ENCODE data around the gene SYT10. TPM values are rescaled to one million over a fixed set of nuclear protein-coding genes. Genes with fewer than 3 reads are reported as not detected.
"Not testable (repeated sequence)": the region's sequence is repeated elsewhere in the genome, so short reads cannot be mapped to it uniquely, and the experiment has no call there.

Gene SYT10
- polyA plus RNA-seq, 1 of the 3 experiments (the other 2 are of a cell fraction): not detected

DNA sequence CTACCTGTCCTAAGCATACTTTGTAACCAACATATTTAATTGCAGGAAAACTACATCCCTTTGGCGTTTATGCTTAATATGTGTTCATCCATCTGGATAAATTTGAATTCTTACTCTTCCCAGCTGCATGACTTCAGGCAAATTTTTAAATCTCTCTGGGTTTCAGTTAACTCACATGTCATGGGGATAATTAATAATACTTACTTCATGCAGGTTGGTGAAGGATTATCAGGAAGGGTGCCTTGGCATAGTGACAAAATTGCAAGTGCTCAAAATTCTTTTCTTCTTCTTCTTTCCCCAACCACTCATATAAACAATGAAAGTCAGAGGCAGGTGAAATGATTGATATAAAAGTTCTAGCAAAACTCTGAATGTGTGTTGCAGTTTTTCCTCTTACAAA lies 15.9 kb downstream of the SYT10 start (continued):
- TF ChIP-seq, protein P1, sequence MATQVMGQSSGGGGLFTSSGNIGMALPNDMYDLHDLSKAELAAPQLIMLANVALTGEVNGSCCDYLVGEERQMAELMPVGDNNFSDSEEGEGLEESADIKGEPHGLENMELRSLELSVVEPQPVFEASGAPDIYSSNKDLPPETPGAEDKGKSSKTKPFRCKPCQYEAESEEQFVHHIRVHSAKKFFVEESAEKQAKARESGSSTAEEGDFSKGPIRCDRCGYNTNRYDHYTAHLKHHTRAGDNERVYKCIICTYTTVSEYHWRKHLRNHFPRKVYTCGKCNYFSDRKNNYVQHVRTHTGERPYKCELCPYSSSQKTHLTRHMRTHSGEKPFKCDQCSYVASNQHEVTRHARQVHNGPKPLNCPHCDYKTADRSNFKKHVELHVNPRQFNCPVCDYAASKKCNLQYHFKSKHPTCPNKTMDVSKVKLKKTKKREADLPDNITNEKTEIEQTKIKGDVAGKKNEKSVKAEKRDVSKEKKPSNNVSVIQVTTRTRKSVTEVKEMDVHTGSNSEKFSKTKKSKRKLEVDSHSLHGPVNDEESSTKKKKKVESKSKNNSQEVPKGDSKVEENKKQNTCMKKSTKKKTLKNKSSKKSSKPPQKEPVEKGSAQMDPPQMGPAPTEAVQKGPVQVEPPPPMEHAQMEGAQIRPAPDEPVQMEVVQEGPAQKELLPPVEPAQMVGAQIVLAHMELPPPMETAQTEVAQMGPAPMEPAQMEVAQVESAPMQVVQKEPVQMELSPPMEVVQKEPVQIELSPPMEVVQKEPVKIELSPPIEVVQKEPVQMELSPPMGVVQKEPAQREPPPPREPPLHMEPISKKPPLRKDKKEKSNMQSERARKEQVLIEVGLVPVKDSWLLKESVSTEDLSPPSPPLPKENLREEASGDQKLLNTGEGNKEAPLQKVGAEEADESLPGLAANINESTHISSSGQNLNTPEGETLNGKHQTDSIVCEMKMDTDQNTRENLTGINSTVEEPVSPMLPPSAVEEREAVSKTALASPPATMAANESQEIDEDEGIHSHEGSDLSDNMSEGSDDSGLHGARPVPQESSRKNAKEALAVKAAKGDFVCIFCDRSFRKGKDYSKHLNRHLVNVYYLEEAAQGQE (IDR thresholded peaks at IDR 0.05; ENCODE audit: low read depth, low read length): no peak
- TF ChIP-seq EP300 (IDR thresholded peaks at IDR 0.05; ENCODE audit: borderline replicate concordance in 1 of 2, low read depth in 1 of 2, low read length in 1 of 2) (no peak), MXI1 (IDR thresholded peaks at IDR 0.05; ENCODE audit: low read depth, low read length) (no peak), FOXJ3 (CRISPR knock-in tag; IDR thresholded peaks at IDR 0.05) (no peak)
- TF ChIP-seq, protein P2, sequence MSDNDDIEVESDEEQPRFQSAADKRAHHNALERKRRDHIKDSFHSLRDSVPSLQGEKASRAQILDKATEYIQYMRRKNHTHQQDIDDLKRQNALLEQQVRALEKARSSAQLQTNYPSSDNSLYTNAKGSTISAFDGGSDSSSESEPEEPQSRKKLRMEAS (IDR thresholded peaks at IDR 0.05; ENCODE audit: low read depth): no peak

DNA sequence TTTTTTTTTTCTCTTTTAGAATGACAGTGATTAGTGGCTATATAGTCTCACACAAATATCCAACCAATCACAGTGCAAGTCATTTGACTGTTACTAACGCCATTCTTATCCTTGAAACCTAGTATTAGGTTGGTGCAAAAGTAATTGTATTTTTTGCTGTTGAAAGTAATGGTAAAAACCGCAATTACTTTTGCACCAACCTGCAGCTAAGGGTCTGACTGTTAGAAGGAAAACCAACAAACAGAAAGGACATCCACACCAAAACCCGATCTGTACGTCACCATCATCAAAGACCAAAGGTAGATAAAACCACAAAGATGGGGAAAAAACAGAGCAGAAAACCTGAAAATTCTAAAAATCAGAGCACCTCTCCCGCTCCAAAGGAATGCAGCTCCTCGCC lies 27.2 kb downstream of the SYT10 start:
- H3K9ac ChIP-seq; H4K20me1 ChIP-seq (ENCODE audit: insufficient read depth); H3K27me3 ChIP-seq (ENCODE audit: insufficient read depth); H3K36me3 ChIP-seq (replicated peaks in 1 of 2; ENCODE audit: control insufficient read depth in 1 of 2, insufficient read depth in 2 of 2, low read length in 1 of 2); H3K4me3 ChIP-seq (ENCODE audit: low read depth in 2 of 2, low read length in 1 of 2); CTCF ChIA-PET; H2AFZ ChIP-seq (ENCODE audit: low read depth); H3K79me2 ChIP-seq (ENCODE audit: insufficient read depth); DNase-seq; H3K9me3 ChIP-seq; H3K27ac ChIP-seq (ENCODE audit: low read depth in 2 of 2, low read length in 1 of 2); POLR2A ChIA-PET; H3K4me2 ChIP-seq; H3F3A ChIP-seq (replicated peaks; ENCODE audit: insufficient read depth); H3K4me1 ChIP-seq (ENCODE audit: control insufficient read depth in 1 of 2, insufficient read depth in 2 of 2, low read depth in 1 of 2, low read length in 1 of 2); H3K9me2 ChIP-seq: not testable (repeated sequence)
- WGBS (ENCODE audit: low lambda C conversion rate): 9% methylated on average over 6 of the region's 6 CpGs

DNA sequence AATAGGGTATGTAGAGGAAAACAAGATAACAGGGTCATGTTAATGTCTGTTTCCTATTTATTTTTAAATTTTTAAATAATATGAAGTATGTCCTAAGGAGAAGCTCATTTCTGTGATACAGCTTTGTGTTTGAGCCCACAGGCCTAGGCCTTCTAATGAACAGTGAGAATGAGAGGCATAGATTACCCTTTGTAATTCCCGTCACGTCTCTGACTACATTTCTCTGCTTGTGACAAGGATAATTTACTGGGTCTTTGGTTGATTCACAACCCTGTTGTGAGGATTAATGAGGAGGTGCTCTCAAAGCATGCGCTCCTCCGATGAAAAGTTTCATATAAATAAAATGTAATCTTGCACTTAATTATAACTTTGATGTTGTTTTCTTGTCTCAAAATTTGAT lies 56.1 kb downstream of the SYT10 start:
- H3K79me2 ChIP-seq (ENCODE audit: insufficient read depth): no peaks in the 10 kb centered on the region
- ChIA-PET POLR2A (no interaction called here), CTCF (no interaction called here)
- H3K9me3 ChIP-seq: no peaks in the 10 kb centered on the region
- no peak overlapping the region for H2AFZ ChIP-seq (ENCODE audit: low read depth)
- no peaks in the 10 kb centered on the region for H4K20me1 ChIP-seq (ENCODE audit: insufficient read depth)
- DNase-seq: no peak
- H3K9ac ChIP-seq: no peak overlapping the region
- H3K4me1 ChIP-seq (ENCODE audit: control insufficient read depth in 1 of 2, insufficient read depth in 2 of 2, low read depth in 1 of 2, low read length in 1 of 2): no peaks in the 10 kb centered on the region
- no peaks in the 10 kb centered on the region for H3K9me2 ChIP-seq
- no peaks in the 10 kb centered on the region for H3K27me3 ChIP-seq (ENCODE audit: insufficient read depth)
- H3K4me3 ChIP-seq (ENCODE audit: low read depth in 2 of 2, low read length in 1 of 2): no peak overlapping the region
- H3K27ac ChIP-seq (ENCODE audit: low read depth in 2 of 2, low read length in 1 of 2): no peak overlapping the region
- WGBS (ENCODE audit: low lambda C conversion rate): 31% methylated on average over 4 of the region's 4 CpGs
- H3F3A ChIP-seq (replicated peaks; ENCODE audit: insufficient read depth): no peaks in the 10 kb centered on the region
- H3K36me3 ChIP-seq (replicated peaks in 1 of 2; ENCODE audit: control insufficient read depth in 1 of 2, insufficient read depth in 2 of 2, low read length in 1 of 2): no peaks in the 10 kb centered on the region
- TF ChIP-seq, protein P3, sequence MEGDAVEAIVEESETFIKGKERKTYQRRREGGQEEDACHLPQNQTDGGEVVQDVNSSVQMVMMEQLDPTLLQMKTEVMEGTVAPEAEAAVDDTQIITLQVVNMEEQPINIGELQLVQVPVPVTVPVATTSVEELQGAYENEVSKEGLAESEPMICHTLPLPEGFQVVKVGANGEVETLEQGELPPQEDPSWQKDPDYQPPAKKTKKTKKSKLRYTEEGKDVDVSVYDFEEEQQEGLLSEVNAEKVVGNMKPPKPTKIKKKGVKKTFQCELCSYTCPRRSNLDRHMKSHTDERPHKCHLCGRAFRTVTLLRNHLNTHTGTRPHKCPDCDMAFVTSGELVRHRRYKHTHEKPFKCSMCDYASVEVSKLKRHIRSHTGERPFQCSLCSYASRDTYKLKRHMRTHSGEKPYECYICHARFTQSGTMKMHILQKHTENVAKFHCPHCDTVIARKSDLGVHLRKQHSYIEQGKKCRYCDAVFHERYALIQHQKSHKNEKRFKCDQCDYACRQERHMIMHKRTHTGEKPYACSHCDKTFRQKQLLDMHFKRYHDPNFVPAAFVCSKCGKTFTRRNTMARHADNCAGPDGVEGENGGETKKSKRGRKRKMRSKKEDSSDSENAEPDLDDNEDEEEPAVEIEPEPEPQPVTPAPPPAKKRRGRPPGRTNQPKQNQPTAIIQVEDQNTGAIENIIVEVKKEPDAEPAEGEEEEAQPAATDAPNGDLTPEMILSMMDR (IDR thresholded peaks at IDR 0.05): no peak
- TF ChIP-seq EZH2phosphoT487 (IDR thresholded peaks at IDR 0.05; ENCODE audit: borderline replicate concordance, low read depth): no peak
- no peak overlapping the region for H3K4me2 ChIP-seq
